WTC11 (cell line): ENCODE results near the gene TMEM119. TPM values are rescaled to one million over a fixed set of nuclear protein-coding genes. Genes with fewer than 3 reads are reported as not detected.

Experiments used
- ATAC-seq: fragments of 200-7000 bp; cut with Tn5 transposase; 2 replicates; pipeline ENCODE4 v1.10.0; 2021; ENCODE audit warnings: mild to moderate bottlenecking, moderate library complexity
- CTCF ChIA-PET: fragments of 300-600 bp; sonication (Branson Sonifier 250); formaldehyde crosslinking; loops from one replicate; lab custom pipeline; 2021; ENCODE audit warnings: antibody characterized with exemption; lab: Charles Lee
- POLR2A ChIA-PET: fragments of 350-600 bp; sonication (Branson Sonifier 250); formaldehyde crosslinking; loops from one replicate; lab custom pipeline; 2021; ENCODE audit warnings: antibody characterized with exemption; lab: Charles Lee
- DNase-seq: peaks from one replicate; pipeline ENCODE4 v3.0.0; 2021; ENCODE audit warnings: low spot score
- H3K27ac Mint-ChIP-seq: 2 replicates; pipeline ENCODE4 v1.8.0; 2021; ENCODE audit warnings: mixed read lengths
- H3K27me3 Mint-ChIP-seq: 2 replicates; pipeline ENCODE4 v1.8.0; 2021; ENCODE audit warnings: low read depth, mild to moderate bottlenecking, moderate library complexity, mixed read lengths
- H3K36me3 Mint-ChIP-seq: 2 replicates; pipeline ENCODE4 v1.8.0; 2021; ENCODE audit warnings: mixed read lengths
- H3K4me1 Mint-ChIP-seq: 2 replicates; pipeline ENCODE4 v1.8.0; 2022; ENCODE audit warnings: mixed read lengths
- H3K4me3 Mint-ChIP-seq: 2 replicates; pipeline ENCODE4 v1.8.0; 2021; ENCODE audit warnings: mild to moderate bottlenecking, moderate library complexity, mixed read lengths
- H3K9me3 Mint-ChIP-seq: 2 replicates; pipeline ENCODE4 v1.8.0; 2021; ENCODE audit warnings: mixed read lengths
- ESRRA ChIP-seq: sonication (generic); formaldehyde crosslinking; IDR thresholded peaks from 2 replicates; pipeline ENCODE4 v1.8.1; 2022; ENCODE audit warnings: mild to moderate bottlenecking, missing genetic modification reagents, borderline replicate concordance
- HMGA2 ChIP-seq: fragments of 250-450 bp; sonication (Bioruptor Pico); IDR thresholded peaks from 2 replicates; pipeline ENCODE4 v1.4.0; 2021; ENCODE audit warnings: mild to moderate bottlenecking, moderate library complexity
- NFE2L1 ChIP-seq: sonication (generic); formaldehyde crosslinking; IDR thresholded peaks from 2 replicates; pipeline ENCODE4 v1.8.1; 2023; ENCODE audit warnings: missing genetic modification reagents
- NR3C1 ChIP-seq: sonication (generic); formaldehyde crosslinking; conservative IDR thresholded peaks from 2 replicates; pipeline ENCODE4 v1.8.1; 2023; ENCODE audit warnings: low read depth, mild to moderate bottlenecking, missing genetic modification reagents
- RELA ChIP-seq: sonication (generic); formaldehyde crosslinking; IDR thresholded peaks from 2 replicates; pipeline ENCODE4 v1.8.1; 2022; ENCODE audit warnings: missing genetic modification reagents, mild to moderate bottlenecking, borderline replicate concordance
- TCF7 ChIP-seq: sonication (generic); formaldehyde crosslinking; IDR thresholded peaks from 2 replicates; pipeline ENCODE4 v1.8.0; 2022; ENCODE audit warnings: mild to moderate bottlenecking, low read depth, missing genetic modification reagents, moderate library complexity
- TEAD4 ChIP-seq: sonication (generic); formaldehyde crosslinking; IDR thresholded peaks from 2 replicates; pipeline ENCODE4 v1.8.0; 2022; ENCODE audit warnings: mild to moderate bottlenecking, missing genetic modification reagents
- ZBTB21 ChIP-seq: sonication (generic); formaldehyde crosslinking; IDR thresholded peaks from 2 replicates; pipeline ENCODE4 v1.8.1; 2023; ENCODE audit warnings: mild to moderate bottlenecking, missing genetic modification reagents, borderline replicate concordance
- ZNF671 ChIP-seq: fragments of 250-450 bp; sonication (Bioruptor Pico); IDR thresholded peaks from 2 replicates; pipeline ENCODE4 v1.8.0; 2021; ENCODE audit warnings: mild to moderate bottlenecking
- total RNA-seq: library from RNA; stranded (reverse); gene quantifications from 3 replicates; pipeline ENCODE4 v1.2.3, GENCODE V29; 2021
- TF ChIP-seq, protein P1 (sequence below): sonication (generic); formaldehyde crosslinking; IDR thresholded peaks from 2 replicates; pipeline ENCODE4 v1.8.1; 2022; ENCODE audit warnings: missing genetic modification reagents, borderline replicate concordance
- TF ChIP-seq, protein P2 (sequence below): fragments of 250-450 bp; sonication (Bioruptor Pico); IDR thresholded peaks from 2 replicates; pipeline ENCODE4 v1.9.0; 2021; ENCODE audit warnings: mild to moderate bottlenecking
- TF ChIP-seq, protein P3 (sequence below): sonication (generic); formaldehyde crosslinking; IDR thresholded peaks from 2 replicates; pipeline ENCODE4 v1.8.1; 2023; ENCODE audit warnings: mild to moderate bottlenecking, missing genetic modification reagents, moderate library complexity
- TF ChIP-seq, protein P4 (sequence below): sonication (generic); formaldehyde crosslinking; IDR thresholded peaks from 2 replicates; pipeline ENCODE4 v1.8.0; 2022; ENCODE audit warnings: missing genetic modification reagents
- TF ChIP-seq, protein P5 (sequence below): fragments of 250-450 bp; sonication (Bioruptor Pico); IDR thresholded peaks from 2 replicates; pipeline ENCODE4 v1.9.0; 2021; ENCODE audit warnings: moderate library complexity, mild to moderate bottlenecking, inconsistent platforms, borderline replicate concordance
- TF ChIP-seq, protein P6 (sequence below): fragments of 250-450 bp; sonication (Bioruptor Pico); IDR thresholded peaks from 2 replicates; pipeline ENCODE4 v1.9.0; 2021; ENCODE audit warnings: mild to moderate bottlenecking
- TF ChIP-seq, protein P7 (sequence below): sonication (generic); formaldehyde crosslinking; IDR thresholded peaks from 2 replicates; pipeline ENCODE4 v1.8.1; 2022; ENCODE audit warnings: mild to moderate bottlenecking, missing genetic modification reagents, moderate library complexity, borderline replicate concordance
- TF ChIP-seq, protein P8 (sequence below): sonication (generic); formaldehyde crosslinking; IDR thresholded peaks from 2 replicates; pipeline ENCODE4 v1.8.0; 2022; ENCODE audit warnings: mild to moderate bottlenecking, missing genetic modification reagents

TMEM119 gene
- total RNA-seq, 1 experiment from 2014 or later = 0.20 TPM

DNA sequence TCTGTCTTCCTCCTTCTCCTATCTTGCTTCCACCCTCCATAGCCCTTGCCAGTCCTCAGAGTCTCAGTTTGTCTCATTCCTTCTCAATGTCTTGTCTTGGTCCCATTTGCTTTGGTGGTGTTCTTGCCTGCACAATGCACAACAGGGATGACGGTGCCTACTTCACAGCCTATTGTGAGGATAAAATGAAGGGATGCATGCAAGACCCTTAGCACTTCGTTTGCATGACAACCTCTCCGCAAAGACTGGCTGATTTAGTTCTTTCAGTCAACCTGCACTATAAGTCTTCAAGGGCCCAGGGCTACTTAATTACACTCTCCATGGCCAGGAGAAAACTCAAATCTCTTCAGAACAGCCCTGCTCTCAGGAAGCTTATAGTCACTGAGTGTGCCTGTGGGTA lies 27.3 kb upstream of the TMEM119 start (continued):
- TF ChIP-seq, protein P1, sequence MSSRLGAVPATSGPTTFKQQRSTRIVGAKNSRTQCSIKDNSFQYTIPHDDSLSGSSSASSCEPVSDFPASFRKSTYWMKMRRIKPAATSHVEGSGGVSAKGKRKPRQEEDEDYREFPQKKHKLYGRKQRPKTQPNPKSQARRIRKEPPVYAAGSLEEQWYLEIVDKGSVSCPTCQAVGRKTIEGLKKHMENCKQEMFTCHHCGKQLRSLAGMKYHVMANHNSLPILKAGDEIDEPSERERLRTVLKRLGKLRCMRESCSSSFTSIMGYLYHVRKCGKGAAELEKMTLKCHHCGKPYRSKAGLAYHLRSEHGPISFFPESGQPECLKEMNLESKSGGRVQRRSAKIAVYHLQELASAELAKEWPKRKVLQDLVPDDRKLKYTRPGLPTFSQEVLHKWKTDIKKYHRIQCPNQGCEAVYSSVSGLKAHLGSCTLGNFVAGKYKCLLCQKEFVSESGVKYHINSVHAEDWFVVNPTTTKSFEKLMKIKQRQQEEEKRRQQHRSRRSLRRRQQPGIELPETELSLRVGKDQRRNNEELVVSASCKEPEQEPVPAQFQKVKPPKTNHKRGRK (CRISPR knock-in tag) = no peak
- TF ChIP-seq, protein P2, sequence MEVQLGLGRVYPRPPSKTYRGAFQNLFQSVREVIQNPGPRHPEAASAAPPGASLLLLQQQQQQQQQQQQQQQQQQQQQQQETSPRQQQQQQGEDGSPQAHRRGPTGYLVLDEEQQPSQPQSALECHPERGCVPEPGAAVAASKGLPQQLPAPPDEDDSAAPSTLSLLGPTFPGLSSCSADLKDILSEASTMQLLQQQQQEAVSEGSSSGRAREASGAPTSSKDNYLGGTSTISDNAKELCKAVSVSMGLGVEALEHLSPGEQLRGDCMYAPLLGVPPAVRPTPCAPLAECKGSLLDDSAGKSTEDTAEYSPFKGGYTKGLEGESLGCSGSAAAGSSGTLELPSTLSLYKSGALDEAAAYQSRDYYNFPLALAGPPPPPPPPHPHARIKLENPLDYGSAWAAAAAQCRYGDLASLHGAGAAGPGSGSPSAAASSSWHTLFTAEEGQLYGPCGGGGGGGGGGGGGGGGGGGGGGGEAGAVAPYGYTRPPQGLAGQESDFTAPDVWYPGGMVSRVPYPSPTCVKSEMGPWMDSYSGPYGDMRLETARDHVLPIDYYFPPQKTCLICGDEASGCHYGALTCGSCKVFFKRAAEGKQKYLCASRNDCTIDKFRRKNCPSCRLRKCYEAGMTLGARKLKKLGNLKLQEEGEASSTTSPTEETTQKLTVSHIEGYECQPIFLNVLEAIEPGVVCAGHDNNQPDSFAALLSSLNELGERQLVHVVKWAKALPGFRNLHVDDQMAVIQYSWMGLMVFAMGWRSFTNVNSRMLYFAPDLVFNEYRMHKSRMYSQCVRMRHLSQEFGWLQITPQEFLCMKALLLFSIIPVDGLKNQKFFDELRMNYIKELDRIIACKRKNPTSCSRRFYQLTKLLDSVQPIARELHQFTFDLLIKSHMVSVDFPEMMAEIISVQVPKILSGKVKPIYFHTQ (CRISPR knock-in tag) = no peak
- TF ChIP-seq, protein P3, sequence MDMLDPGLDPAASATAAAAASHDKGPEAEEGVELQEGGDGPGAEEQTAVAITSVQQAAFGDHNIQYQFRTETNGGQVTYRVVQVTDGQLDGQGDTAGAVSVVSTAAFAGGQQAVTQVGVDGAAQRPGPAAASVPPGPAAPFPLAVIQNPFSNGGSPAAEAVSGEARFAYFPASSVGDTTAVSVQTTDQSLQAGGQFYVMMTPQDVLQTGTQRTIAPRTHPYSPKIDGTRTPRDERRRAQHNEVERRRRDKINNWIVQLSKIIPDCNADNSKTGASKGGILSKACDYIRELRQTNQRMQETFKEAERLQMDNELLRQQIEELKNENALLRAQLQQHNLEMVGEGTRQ (CRISPR knock-in tag) = no peak
- TF ChIP-seq TCF7 (CRISPR knock-in tag) (no peak), NR3C1 (no peak), RELA (CRISPR knock-in tag) (no peak), ZBTB21 (CRISPR knock-in tag) (no peak)
- TF ChIP-seq, protein P4, sequence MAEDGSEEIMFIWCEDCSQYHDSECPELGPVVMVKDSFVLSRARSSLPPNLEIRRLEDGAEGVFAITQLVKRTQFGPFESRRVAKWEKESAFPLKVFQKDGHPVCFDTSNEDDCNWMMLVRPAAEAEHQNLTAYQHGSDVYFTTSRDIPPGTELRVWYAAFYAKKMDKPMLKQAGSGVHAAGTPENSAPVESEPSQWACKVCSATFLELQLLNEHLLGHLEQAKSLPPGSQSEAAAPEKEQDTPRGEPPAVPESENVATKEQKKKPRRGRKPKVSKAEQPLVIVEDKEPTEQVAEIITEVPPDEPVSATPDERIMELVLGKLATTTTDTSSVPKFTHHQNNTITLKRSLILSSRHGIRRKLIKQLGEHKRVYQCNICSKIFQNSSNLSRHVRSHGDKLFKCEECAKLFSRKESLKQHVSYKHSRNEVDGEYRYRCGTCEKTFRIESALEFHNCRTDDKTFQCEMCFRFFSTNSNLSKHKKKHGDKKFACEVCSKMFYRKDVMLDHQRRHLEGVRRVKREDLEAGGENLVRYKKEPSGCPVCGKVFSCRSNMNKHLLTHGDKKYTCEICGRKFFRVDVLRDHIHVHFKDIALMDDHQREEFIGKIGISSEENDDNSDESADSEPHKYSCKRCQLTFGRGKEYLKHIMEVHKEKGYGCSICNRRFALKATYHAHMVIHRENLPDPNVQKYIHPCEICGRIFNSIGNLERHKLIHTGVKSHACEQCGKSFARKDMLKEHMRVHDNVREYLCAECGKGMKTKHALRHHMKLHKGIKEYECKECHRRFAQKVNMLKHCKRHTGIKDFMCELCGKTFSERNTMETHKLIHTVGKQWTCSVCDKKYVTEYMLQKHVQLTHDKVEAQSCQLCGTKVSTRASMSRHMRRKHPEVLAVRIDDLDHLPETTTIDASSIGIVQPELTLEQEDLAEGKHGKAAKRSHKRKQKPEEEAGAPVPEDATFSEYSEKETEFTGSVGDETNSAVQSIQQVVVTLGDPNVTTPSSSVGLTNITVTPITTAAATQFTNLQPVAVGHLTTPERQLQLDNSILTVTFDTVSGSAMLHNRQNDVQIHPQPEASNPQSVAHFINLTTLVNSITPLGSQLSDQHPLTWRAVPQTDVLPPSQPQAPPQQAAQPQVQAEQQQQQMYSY = no peak
- TF ChIP-seq, protein P5, sequence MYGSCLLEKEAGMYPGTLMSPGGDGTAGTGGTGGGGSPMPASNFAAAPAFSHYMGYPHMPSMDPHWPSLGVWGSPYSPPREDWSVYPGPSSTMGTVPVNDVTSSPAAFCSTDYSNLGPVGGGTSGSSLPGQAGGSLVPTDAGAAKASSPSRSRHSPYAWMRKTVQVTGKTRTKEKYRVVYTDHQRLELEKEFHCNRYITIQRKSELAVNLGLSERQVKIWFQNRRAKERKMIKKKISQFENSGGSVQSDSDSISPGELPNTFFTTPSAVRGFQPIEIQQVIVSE (CRISPR knock-in tag) = no peak

DNA sequence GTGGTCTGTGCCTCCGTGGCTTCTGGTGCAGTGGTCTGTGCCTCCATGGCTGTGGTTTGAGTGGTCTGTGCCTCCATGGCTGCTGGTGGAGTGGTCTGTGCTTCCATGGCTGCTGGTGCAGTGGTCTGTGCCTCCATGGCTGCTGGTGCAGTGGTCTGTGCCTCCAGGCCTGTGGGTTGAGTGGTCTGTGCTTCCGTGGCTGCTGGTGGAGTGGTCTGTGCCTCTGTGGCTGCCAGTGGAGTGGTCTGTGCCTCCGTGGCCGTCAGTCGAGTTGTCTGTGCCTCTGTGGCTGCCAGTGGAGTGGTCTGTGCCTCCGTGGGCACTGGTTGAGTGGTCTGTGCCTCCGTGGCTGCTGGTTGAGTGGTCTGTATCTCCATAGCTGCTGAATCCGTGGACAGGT lies 25.7 kb upstream of the TMEM119 start:
- no peak overlapping the region for H3K27ac Mint-ChIP-seq
- ChIA-PET CTCF (no interaction called here), POLR2A (no interaction called here)

DNA sequence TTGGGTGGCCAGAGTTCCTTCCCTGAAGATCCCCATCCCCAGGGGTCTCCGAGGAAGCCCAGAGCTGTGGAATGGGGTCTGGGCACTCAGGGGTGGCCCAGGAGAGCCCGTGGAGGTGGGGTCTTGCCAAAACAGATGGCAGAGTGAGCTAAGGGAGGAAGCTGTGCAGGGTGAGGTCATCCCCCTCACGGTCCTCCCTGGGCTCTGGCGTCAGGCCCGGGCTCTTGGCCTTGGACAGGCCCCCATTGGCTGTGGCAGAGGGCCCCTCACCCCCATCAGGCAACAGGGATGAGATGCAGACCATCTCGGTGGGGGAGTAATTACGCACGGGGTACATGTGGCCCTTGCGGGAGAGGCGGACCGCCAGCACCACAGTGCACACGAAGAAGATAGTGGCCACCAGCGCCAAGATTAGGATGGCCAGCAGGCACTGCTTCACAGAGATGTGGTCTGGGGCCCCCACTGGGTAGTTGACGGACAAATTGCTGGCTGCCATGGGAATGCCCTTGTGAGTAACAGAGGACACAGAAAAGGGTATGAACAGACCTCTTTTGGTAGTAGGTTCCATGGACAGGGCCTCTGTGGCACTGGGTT lies 25.1 kb upstream of the TMEM119 start:
- Mint-ChIP-seq H3K27ac (no peak overlapping the region), H3K4me1 (peaks cover 36% of the 10 kb centered on the region), H3K27me3 (no peaks in the 10 kb centered on the region), H3K36me3 (no peaks in the 10 kb centered on the region), H3K9me3 (peaks cover 13% of the 10 kb centered on the region; the same call in 1 of the 2 replicates), H3K4me3 (no peak overlapping the region)
- ATAC-seq = no peak
- DNase-seq = no peak
- CTCF ChIA-PET = interaction anchor here (1.0 to 1.4 kb wide), 4 partner anchors 10 to 53 kb away, joined by 3 read pairs; no protein-coding TSS in a partner anchor
- POLR2A ChIA-PET = no interaction called here
- TF ChIP-seq ZNF671 (CRISPR knock-in tag) (no peak), TEAD4 (CRISPR knock-in tag) (no peak), ESRRA (CRISPR knock-in tag) (no peak), HMGA2 (CRISPR knock-in tag) (no peak), NFE2L1 (no peak), TCF7 (CRISPR knock-in tag) (no peak)
- TF ChIP-seq, protein P6, sequence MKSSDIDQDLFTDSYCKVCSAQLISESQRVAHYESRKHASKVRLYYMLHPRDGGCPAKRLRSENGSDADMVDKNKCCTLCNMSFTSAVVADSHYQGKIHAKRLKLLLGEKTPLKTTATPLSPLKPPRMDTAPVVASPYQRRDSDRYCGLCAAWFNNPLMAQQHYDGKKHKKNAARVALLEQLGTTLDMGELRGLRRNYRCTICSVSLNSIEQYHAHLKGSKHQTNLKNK (CRISPR knock-in tag) = no peak
- TF ChIP-seq, protein P7, sequence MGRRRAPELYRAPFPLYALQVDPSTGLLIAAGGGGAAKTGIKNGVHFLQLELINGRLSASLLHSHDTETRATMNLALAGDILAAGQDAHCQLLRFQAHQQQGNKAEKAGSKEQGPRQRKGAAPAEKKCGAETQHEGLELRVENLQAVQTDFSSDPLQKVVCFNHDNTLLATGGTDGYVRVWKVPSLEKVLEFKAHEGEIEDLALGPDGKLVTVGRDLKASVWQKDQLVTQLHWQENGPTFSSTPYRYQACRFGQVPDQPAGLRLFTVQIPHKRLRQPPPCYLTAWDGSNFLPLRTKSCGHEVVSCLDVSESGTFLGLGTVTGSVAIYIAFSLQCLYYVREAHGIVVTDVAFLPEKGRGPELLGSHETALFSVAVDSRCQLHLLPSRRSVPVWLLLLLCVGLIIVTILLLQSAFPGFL (CRISPR knock-in tag) = no peak
- TF ChIP-seq, protein P5 (CRISPR knock-in tag) = no peak
- TF ChIP-seq, protein P8, sequence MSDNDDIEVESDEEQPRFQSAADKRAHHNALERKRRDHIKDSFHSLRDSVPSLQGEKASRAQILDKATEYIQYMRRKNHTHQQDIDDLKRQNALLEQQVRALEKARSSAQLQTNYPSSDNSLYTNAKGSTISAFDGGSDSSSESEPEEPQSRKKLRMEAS (CRISPR knock-in tag) = no peak

More for the DNA sequence above, 25.7 kb upstream of the TMEM119 start:
- no peaks in the 10 kb centered on the region for H3K36me3 Mint-ChIP-seq
- TF ChIP-seq, protein P8 (CRISPR knock-in tag) = no peak
- TF ChIP-seq, all 79 proteins: peak for 0
- DNase-seq (no peak), ATAC-seq (no peak)
- Mint-ChIP-seq H3K27me3 (no peaks in the 10 kb centered on the region), H3K4me1 (peaks cover 34% of the 10 kb centered on the region), H3K4me3 (no peak overlapping the region), H3K9me3 (peaks cover 13% of the 10 kb centered on the region; the same call in 1 of the 2 replicates)
